A549 (cell line): ENCODE data around the gene NCAPH2. TPM values are rescaled to one million over a fixed set of nuclear protein-coding genes. Genes with fewer than 3 reads are reported as not detected.

ENCODE experiments used
- ATAC-seq, 2 experiments: fragments of 200-7000 bp in 1 of 2; fragments of >200 bp in 1 of 2; cut with Nextera tagmentation in 1 of 2; cut with Tn5 transposase in 1 of 2; 3 replicates each; pipeline versions ENCODE4 v1.8.0 to v1.9.1; 2018 to 2020; ENCODE audit warnings: mild to moderate bottlenecking in 1 of 2, moderate library complexity in 1 of 2
- CTCF ChIA-PET: fragments of 300-600 bp; sonication (Branson Sonifier 250); formaldehyde crosslinking; extraction: SDS; loops from one replicate; lab custom pipeline; 2021; ENCODE audit warnings: antibody characterized with exemption, inconsistent platforms; lab: Yijun Ruan, JAX
- POLR2A ChIA-PET: fragments of 350-600 bp; formaldehyde crosslinking; extraction: SDS; loops from one replicate; lab custom pipeline; 2021; ENCODE audit warnings: antibody characterized with exemption, inconsistent platforms; lab: Yijun Ruan, JAX
- DNase-seq, 2 experiments: peaks; one replicate each; pipeline versions ENCODE4 v3.0.0 to v3.0.0-alpha.2; 2011 to 2016; ENCODE audit warnings: low read depth in 1 of 2, low spot score in 1 of 2
- FAIRE-seq: peaks from 2 replicates; lab custom pipeline; 2011; peaks lifted over from hg19 to GRCh38; lab: Jason Lieb, UNC
- H3K27ac ChIP-seq, 2 experiments: fragments of >200 bp; sonication (Bioruptor Twin); formaldehyde crosslinking; 3 replicates each; pipeline ENCODE4 v1.5.1; 2016 to 2017
- H3K4me1 ChIP-seq: fragments of >200 bp; sonication (Bioruptor Twin); formaldehyde crosslinking; 3 replicates; pipeline ENCODE4 v1.6.1; 2016
- H3K4me2 ChIP-seq: fragments of >200 bp; sonication (Bioruptor Twin); formaldehyde crosslinking; 3 replicates; pipeline ENCODE4 v1.6.1; 2016
- H3K4me3 ChIP-seq: fragments of >200 bp; sonication (Bioruptor Twin); formaldehyde crosslinking; 3 replicates; pipeline ENCODE4 v1.5.1; 2016
- H3K9me3 ChIP-seq: fragments of >200 bp; sonication (Bioruptor Twin); formaldehyde crosslinking; 3 replicates; pipeline ENCODE4 v1.6.1; 2016
- BHLHE40 ChIP-seq: IDR thresholded peaks from 2 replicates; pipeline ENCODE4 v1.6.1; 2012; ENCODE audit warnings: low read depth, low read length, inconsistent platforms
- CEBPB ChIP-seq, 2 experiments: fragments of >200 bp in 1 of 2; sonication (Bioruptor Twin) in 1 of 2; formaldehyde crosslinking in 1 of 2; IDR thresholded peaks; 2 replicates each; pipeline ENCODE4 v1.6.1; 2012 to 2016
- CTCF ChIP-seq: fragments of >200 bp; sonication (Bioruptor Twin); formaldehyde crosslinking; IDR thresholded peaks from 3 replicates; pipeline ENCODE4 v1.5.1; 2016
- E2F6 ChIP-seq: IDR thresholded peaks from 2 replicates; pipeline ENCODE4 v1.6.1; 2012; ENCODE audit warnings: low read depth, borderline replicate concordance
- EHF ChIP-seq: fragments of 250-450 bp; sonication (Bioruptor Pico); IDR thresholded peaks from 2 replicates; pipeline ENCODE4 v1.5.0; 2020; ENCODE audit warnings: mild to moderate bottlenecking
- ESRRA ChIP-seq: fragments of 150-350 bp; IDR thresholded peaks from 2 replicates; pipeline ENCODE4 v1.6.1; 2014; ENCODE audit warnings: mild to moderate bottlenecking, low read length, borderline replicate concordance
- FOSL2 ChIP-seq, 2 experiments: fragments of 450-650 bp in 1 of 2; fragments of >200 bp in 1 of 2; sonication (Bioruptor Twin) in 1 of 2; formaldehyde crosslinking; IDR thresholded peaks; 2 replicates each; pipeline versions ENCODE4 v1.5.0 to v1.6.1; 2016 to 2020; ENCODE audit warnings: mild to moderate bottlenecking in 1 of 2, moderate library complexity in 1 of 2
- HDAC2 ChIP-seq: fragments of 200-600 bp; sonication (generic); IDR thresholded peaks from 2 replicates; pipeline ENCODE4 v1.6.1; 2016
- HOXA7 ChIP-seq: fragments of 250-450 bp; sonication (Bioruptor Pico); IDR thresholded peaks from 2 replicates; pipeline ENCODE4 v1.5.0; 2020; ENCODE audit warnings: mild to moderate bottlenecking, moderate library complexity
- KDM1A ChIP-seq: fragments of 200-600 bp; sonication (generic); IDR thresholded peaks from 2 replicates; pipeline ENCODE4 v1.6.1; 2016; ENCODE audit warnings: low read depth, mild to moderate bottlenecking
- KDM5A ChIP-seq: fragments of 200-600 bp; sonication (generic); IDR thresholded peaks from 2 replicates; pipeline ENCODE4 v1.6.1; 2016; ENCODE audit warnings: antibody characterized with exemption, mild to moderate bottlenecking
- MAFK ChIP-seq: fragments of 450-650 bp; IDR thresholded peaks from 2 replicates; pipeline ENCODE4 v1.6.1; 2014; ENCODE audit not compliant: partially characterized antibody
- MAX ChIP-seq: IDR thresholded peaks from 2 replicates; pipeline ENCODE4 v1.6.1; 2012
- MAZ ChIP-seq: fragments of 150-350 bp; IDR thresholded peaks from 2 replicates; pipeline ENCODE4 v1.6.1; 2014; ENCODE audit warnings: antibody characterized with exemption, low read depth, low read length, borderline replicate concordance
- NFE2L2 ChIP-seq: fragments of 150-350 bp; conservative IDR thresholded peaks from 2 replicates; pipeline ENCODE4 v1.6.1; 2014; ENCODE audit warnings: low read length
- PBX3 ChIP-seq: IDR thresholded peaks from 2 replicates; pipeline ENCODE4 v1.6.1; 2012
- PHF8 ChIP-seq: fragments of 200-600 bp; sonication (generic); IDR thresholded peaks from 2 replicates; pipeline ENCODE4 v1.6.1; 2016; ENCODE audit warnings: low read depth, mild to moderate bottlenecking, antibody characterized with exemption, moderate library complexity, borderline replicate concordance
- POLR2AphosphoS2 ChIP-seq: conservative IDR thresholded peaks from 2 replicates; pipeline ENCODE4 v1.6.1; 2012; ENCODE audit warnings: low read length, improper control_type of control experiment, inconsistent platforms
- RAD21 ChIP-seq, 2 experiments: fragments of >200 bp in 1 of 2; sonication (Bioruptor Twin) in 1 of 2; formaldehyde crosslinking in 1 of 2; IDR thresholded peaks in 1 of 2; conservative IDR thresholded peaks in 1 of 2; 2 replicates in 1 of 2; 3 replicates in 1 of 2; pipeline ENCODE4 v1.6.1; 2012 to 2018; ENCODE audit warnings: inconsistent platforms in 1 of 2
- RCOR1 ChIP-seq: fragments of 150-350 bp; IDR thresholded peaks from 2 replicates; pipeline ENCODE4 v1.6.1; 2014; ENCODE audit warnings: antibody characterized with exemption, low read length, low read depth
- SMC3 ChIP-seq: fragments of >200 bp; sonication (Bioruptor Twin); formaldehyde crosslinking; IDR thresholded peaks from 3 replicates; pipeline ENCODE4 v1.6.1; 2018; ENCODE audit warnings: inconsistent platforms
- SREBF2 ChIP-seq: fragments of 450-650 bp; IDR thresholded peaks from 2 replicates; pipeline ENCODE4 v1.6.1; 2014; ENCODE audit warnings: mild to moderate bottlenecking, moderate library complexity
- TFCP2L1 ChIP-seq: fragments of 250-450 bp; sonication (Bioruptor Pico); IDR thresholded peaks from 2 replicates; pipeline ENCODE4 v1.5.0; 2021; ENCODE audit warnings: mild to moderate bottlenecking
- USF2 ChIP-seq: fragments of 450-650 bp; IDR thresholded peaks from 2 replicates; pipeline ENCODE4 v1.6.1; 2014; ENCODE audit warnings: antibody characterized with exemption
- ZC3H11A ChIP-seq: fragments of 450-650 bp; IDR thresholded peaks from 2 replicates; pipeline ENCODE4 v1.6.1; 2014; ENCODE audit warnings: antibody characterized with exemption, mild to moderate bottlenecking
- WGBS: methylation state at CpG from one replicate; pipeline ENCODE4 v1.1.6; 2017; ENCODE audit errors: missing lambda C conversion rate; 5-methylcytosine and 5-hydroxymethylcytosine counted together
- polyA plus RNA-seq, 4 experiments: library from polyadenylated mRNA; depleted of rRNA in 3 of 4; stranded (reverse); fragments of >200 nt; fragmentation: RNase III in 1 of 4; extraction: RNeasy Plus Mini Kit Qiagen cat#74134 plus additional on column Dnase treatment in 1 of 4; gene quantifications; 2 replicates in 3 of 4; 3 replicates in 1 of 4; pipeline ENCODE4 v1.2.3, GENCODE V29; 2011 to 2017
- TF ChIP-seq, protein P1 (sequence below): fragments of >200 bp; sonication (Bioruptor Twin); formaldehyde crosslinking; IDR thresholded peaks from 2 replicates; pipeline ENCODE4 v1.6.1; 2016

NCAPH2 gene
- polyA plus RNA-seq, 2 of the 4 experiments (the other 2 are of a cell fraction), result 14.3 to 27.7 TPM

- FAIRE-seq (no peak), DNase-seq (peak; percentile 82 to 85)
These were observed 36.2 kb downstream of the NCAPH2 start for GRCh38 chr22:50544078-50544745.

DNA sequence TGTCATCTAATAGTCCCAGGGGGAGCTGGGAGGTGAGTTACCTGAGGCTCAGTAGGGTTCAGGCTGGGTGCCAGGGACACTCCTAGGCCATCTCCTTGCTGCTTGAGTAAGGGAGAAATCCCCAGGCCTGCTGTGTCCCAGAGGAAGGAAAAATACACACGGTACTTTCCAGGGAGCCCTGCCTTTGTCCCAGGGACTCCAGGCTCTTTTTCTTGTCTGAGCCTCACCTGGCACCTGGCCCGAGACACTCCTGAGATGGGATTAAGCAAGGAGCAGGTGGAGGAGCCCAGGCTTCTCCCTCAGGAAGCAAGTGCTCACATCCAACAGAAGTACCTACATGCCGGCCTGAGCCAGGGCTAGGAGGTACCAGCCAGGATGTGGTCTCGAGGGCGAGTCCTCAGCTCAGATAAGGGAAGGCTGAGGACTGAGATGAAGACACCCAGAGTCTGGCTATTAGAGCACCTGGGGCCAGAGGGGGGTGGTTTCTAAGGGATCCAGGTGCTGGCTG, 36.8 kb downstream of the NCAPH2 start:
- no peaks in the 10 kb centered on the region for H3K9me3 ChIP-seq
- POLR2A ChIA-PET, result interaction anchor here (1.3 to 1.4 kb wide), 2 partner anchors 13 to 18 kb away, joined by 3 to 4 read pairs; partner anchors contain the start of gene SYCE3
- ATAC-seq (peak; percentile 14 to 51; a peak in 4 of 6 replicates), DNase-seq (no peak), FAIRE-seq (no peak)
- 71% methylated on average over 4 of the region's 5 CpGs for WGBS
- H3K4me1 ChIP-seq, result peaks cover 53% of the 10 kb centered on the region
- no peak for TF ChIP-seq E2F6
- TF ChIP-seq BHLHE40, result no peak
- no peak for TF ChIP-seq KDM5A
- no peak for TF ChIP-seq CTCF
- no peak for TF ChIP-seq CEBPB (IDR thresholded peaks at IDR 0.05)
- no peak for TF ChIP-seq MAFK
- TF ChIP-seq SMC3, result no peak
- no peak for TF ChIP-seq HDAC2
- no peak for TF ChIP-seq MAZ
- TF ChIP-seq POLR2AphosphoS2, result no peak
- no peak for TF ChIP-seq USF2
- TF ChIP-seq FOSL2 (IDR thresholded peaks at IDR 0.05), result no peak
- no peak for TF ChIP-seq FOSL2 (CRISPR knock-in tag; IDR thresholded peaks at IDR 0.05)
- CTCF ChIA-PET, result interaction anchor here (0.9 to 4.5 kb wide), 10 partner anchors 11 to 76 kb away, joined by 3 to 25 read pairs (median 5); partner anchors contain the start of genes SCO2 and SYCE3
- H3K27ac ChIP-seq, result peak overlapping the region; percentile 82 to 84
- no peak overlapping the region for H3K4me3 ChIP-seq
- peak overlapping the region; percentile 68 for H3K4me2 ChIP-seq

More at GRCh38 chr22:50544078-50544745, 36.2 kb downstream of the NCAPH2 start:
- peak; percentile 74 to 89 for ATAC-seq
- 6% methylated on average over 15 of the region's 52 CpGs for WGBS
- Histone ChIP-seq H3K9me3 (no peaks in the 10 kb centered on the region), H3K27ac (peak overlapping the region; percentile 82 to 84), H3K4me3 (peak overlapping the region; percentile 24; the same call in 1 of the 3 replicates), H3K4me2 (peak overlapping the region; percentile 68), H3K4me1 (peaks cover 57% of the 10 kb centered on the region)
- ChIA-PET CTCF (interaction anchor here (0.9 to 4.5 kb wide), 8 partner anchors 14 to 77 kb away, joined by 3 to 25 read pairs (median 5); partner anchors contain the start of genes SCO2 and SYCE3), POLR2A (interaction anchor here (1.4 kb wide), 1 partner anchor 12 kb away, joined by 4 read pairs; no protein-coding TSS in a partner anchor)
- no peak for TF ChIP-seq SREBF2
- TF ChIP-seq TFCP2L1 (CRISPR knock-in tag), result no peak
- TF ChIP-seq HOXA7 (CRISPR knock-in tag), result no peak
- no peak for TF ChIP-seq EHF (CRISPR knock-in tag)
- peak; percentile 26 to 44; a peak in 4 of 5 replicates for TF ChIP-seq RAD21 (conservative IDR thresholded peaks at IDR 0.05 in 1 of 2, IDR thresholded peaks at IDR 0.05 in 1 of 2)
- TF ChIP-seq NFE2L2, result no peak
- TF ChIP-seq RCOR1, result no peak
- no peak for TF ChIP-seq ZC3H11A
- no peak for TF ChIP-seq KDM1A
- peak; percentile 62 for TF ChIP-seq SMC3
- no peak for TF ChIP-seq PHF8
- peak; percentile 46; the same call in 1 of the 2 replicates for TF ChIP-seq MAX
- peak; percentile 61 for TF ChIP-seq CTCF
- no peak for TF ChIP-seq PBX3
- no peak for TF ChIP-seq ESRRA
- TF ChIP-seq, protein P1, sequence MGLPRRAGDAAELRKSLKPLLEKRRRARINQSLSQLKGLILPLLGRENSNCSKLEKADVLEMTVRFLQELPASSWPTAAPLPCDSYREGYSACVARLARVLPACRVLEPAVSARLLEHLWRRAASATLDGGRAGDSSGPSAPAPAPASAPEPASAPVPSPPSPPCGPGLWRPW, result no peak
